Fibroblast of mammary gland (primary cell): ENCODE results near the gene SLC34A1.
A peak's percentile ranks its signal among the peaks of the same experiment; 100 is the strongest.
"Not testable (repeated sequence)": the region's sequence is repeated elsewhere in the genome, so short reads cannot be mapped to it uniquely, and the experiment has no call there.

Experiments used
- DNase-seq: peaks from one replicate; pipeline ENCODE4 v3.0.0-alpha.2; 2010; ENCODE audit warnings: low read depth
- H3K4me3 ChIP-seq: 2 replicates; pipeline ENCODE4 v1.5.1; 2011; ENCODE audit warnings: low read depth, mild to moderate bottlenecking, low read length, moderate library complexity; ENCODE audit not compliant: control insufficient read depth
- TF ChIP-seq, protein P1 (sequence below): conservative IDR thresholded peaks from 2 replicates; pipeline ENCODE4 v1.5.1; 2011; ENCODE audit warnings: low read depth, low read length, inconsistent platforms; ENCODE audit not compliant: control insufficient read depth, insufficient read depth

Gene SLC34A1

DNA sequence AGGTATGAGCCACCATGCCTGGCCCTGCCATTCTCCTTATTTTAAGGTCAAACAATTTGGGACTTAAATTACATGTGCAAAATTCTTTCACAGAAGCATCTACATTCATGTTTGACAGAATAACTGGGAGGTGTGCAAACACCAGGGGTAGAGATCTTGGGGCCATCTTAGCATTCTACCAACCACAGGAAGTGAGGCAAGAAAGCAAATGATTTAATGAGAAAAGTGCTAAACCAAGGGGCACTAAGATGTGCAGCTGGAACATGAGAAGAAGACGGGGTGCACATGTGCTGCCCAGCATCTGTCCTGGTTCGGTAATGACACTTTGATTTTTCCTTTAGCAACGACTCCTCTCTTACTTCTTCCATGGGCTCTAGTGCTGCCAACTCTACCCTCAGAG is 26.3 kb downstream of the SLC34A1 start:
- H3K4me3 ChIP-seq, result no peak overlapping the region
- TF ChIP-seq, protein P1, sequence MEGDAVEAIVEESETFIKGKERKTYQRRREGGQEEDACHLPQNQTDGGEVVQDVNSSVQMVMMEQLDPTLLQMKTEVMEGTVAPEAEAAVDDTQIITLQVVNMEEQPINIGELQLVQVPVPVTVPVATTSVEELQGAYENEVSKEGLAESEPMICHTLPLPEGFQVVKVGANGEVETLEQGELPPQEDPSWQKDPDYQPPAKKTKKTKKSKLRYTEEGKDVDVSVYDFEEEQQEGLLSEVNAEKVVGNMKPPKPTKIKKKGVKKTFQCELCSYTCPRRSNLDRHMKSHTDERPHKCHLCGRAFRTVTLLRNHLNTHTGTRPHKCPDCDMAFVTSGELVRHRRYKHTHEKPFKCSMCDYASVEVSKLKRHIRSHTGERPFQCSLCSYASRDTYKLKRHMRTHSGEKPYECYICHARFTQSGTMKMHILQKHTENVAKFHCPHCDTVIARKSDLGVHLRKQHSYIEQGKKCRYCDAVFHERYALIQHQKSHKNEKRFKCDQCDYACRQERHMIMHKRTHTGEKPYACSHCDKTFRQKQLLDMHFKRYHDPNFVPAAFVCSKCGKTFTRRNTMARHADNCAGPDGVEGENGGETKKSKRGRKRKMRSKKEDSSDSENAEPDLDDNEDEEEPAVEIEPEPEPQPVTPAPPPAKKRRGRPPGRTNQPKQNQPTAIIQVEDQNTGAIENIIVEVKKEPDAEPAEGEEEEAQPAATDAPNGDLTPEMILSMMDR, result no peak
- DNase-seq, result no peak

DNA sequence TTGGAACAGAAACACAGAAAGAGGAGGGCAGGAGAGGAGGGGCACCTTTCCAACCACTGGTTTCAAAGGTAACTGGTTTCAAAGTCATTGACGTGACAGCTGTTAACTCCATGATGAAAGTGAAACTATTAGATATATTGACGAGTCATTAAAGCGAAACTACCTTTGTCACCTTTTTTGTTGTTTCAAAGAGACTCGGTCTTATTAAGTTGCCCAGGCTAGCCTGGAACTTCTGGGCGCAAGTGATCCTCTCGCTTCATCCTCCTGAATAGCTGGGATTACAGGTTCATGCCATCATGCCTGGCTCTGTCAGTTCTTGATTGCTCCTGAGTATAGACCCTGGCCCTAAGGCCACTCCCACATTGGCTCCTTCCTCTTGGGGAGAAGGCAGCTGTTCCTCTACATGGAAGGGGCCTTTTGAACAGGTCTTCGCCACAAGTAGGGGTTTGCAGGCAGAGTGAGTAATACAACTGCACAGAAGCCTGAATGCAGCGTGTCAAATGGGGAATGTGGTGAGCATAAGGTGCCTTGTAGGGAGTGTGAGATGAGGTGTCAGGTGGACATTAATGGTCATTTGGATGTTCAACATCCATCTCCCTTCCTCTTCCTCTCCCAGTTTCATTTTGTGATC is 28.5 kb downstream of the SLC34A1 start:
- no peak for DNase-seq
- TF ChIP-seq, protein P1, result no peak
- no peak overlapping the region for H3K4me3 ChIP-seq

- H3K4me3 ChIP-seq, result no peak overlapping the region
- no peak for DNase-seq
- TF ChIP-seq, protein P1, result no peak
Measured at GRCh38 chr5:177414481-177414880, 30.2 kb downstream of the SLC34A1 start.

GRCh38 chr5:177417081-177417480 is 32.8 kb downstream of the SLC34A1 start:
- not testable (repeated sequence) for H3K4me3 ChIP-seq, DNase-seq

- no peak overlapping the region for H3K4me3 ChIP-seq
- peak; percentile 54 for DNase-seq
- TF ChIP-seq, protein P1, result no peak
Measured at GRCh38 chr5:177419046-177419445, 34.8 kb downstream of the SLC34A1 start.

- not testable (repeated sequence) for H3K4me3 ChIP-seq, DNase-seq
Measured at GRCh38 chr5:177420472-177420871, 36.2 kb downstream of the SLC34A1 start.

DNA sequence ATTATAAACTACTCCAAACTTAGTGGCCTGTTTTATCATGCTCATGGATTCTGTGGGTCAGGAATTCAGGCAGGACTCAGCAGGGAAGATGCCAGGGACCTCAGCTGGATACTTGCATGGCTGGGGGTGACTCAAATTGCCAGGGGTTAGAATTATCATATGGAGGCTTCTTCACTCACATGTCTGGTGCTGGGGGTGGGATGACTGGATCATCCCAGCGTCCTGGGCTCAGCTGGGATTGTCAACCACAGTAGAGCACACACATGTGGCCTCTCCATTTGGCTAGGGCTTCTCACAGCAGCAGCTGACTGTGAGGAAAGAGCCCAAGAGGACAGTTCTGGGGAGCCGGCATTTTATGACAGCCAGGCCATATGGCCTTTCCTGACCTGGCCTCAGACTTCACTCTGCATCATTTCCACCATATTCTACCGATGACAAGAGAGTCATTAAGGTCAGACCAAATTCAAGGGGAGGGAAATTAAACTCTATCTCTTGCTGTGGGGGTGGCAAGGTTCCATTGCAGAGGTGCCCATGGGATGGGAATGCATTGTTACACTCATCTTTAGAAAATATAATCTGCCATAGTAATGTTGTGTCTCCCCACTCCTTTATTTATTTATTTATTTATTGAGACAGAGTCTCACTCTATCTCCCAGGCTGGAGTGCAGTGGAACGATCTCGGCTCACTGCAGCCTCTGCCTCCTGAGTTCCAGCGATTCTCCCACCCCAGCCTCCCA is 37.0 kb downstream of the SLC34A1 start:
- no peak overlapping the region for H3K4me3 ChIP-seq
- TF ChIP-seq, protein P1, result no peak
- DNase-seq, result no peak

DNA sequence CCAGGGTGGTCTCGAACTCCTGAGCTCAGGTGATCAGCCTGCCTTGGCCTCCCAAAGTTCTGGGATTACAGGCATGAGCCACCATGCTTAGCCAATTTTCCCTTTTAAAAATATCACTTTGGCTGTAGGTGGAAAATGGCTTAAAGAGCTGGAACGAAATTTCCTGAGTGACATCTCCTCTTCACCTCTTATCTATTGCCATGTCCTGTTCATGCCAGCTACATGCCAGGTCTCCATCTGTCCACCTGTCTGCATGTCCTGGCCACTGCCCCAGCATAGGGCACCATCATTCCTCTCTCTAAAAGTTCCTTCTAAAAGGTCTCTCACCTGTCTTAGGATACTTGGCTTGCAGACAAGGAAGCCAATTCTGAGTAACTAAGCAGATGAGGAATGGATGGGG is 39.4 kb downstream of the SLC34A1 start:
- no peak for DNase-seq
- H3K4me3 ChIP-seq, result no peak overlapping the region
- TF ChIP-seq, protein P1, result no peak
